RWPE2 (cell line): ENCODE data around the gene LENG9.

Experiments
- ATAC-seq: fragments of 200-7000 bp; cut with Tn5 transposase; 3 replicates; pipeline ENCODE4 v1.9.1; 2021; ENCODE audit warnings: low read depth
- DNase-seq: peaks from one replicate; pipeline ENCODE4 v3.0.0-alpha.2; 2020; ENCODE audit warnings: low spot score
- H3K27ac ChIP-seq: fragments of 450-650 bp; 2 replicates; pipeline ENCODE4 v1.5.1; 2017; ENCODE audit warnings: mild to moderate bottlenecking; ENCODE audit not compliant: poor library complexity, severe bottlenecking
- H3K27me3 ChIP-seq: fragments of 250-450 bp; sonication (Bioruptor Pico); 2 replicates; pipeline ENCODE4 v1.5.1; 2021; ENCODE audit warnings: mild to moderate bottlenecking, moderate library complexity; ENCODE audit not compliant: insufficient read depth, poor library complexity, severe bottlenecking
- H3K36me3 ChIP-seq: fragments of 250-450 bp; sonication (Bioruptor Pico); 2 replicates; pipeline ENCODE4 v1.5.1; 2020; ENCODE audit warnings: low read depth, mild to moderate bottlenecking, moderate library complexity
- H3K4me1 ChIP-seq: fragments of 250-450 bp; sonication (Bioruptor Pico); 2 replicates; pipeline ENCODE4 v1.5.1; 2021; ENCODE audit warnings: mild to moderate bottlenecking, moderate library complexity; ENCODE audit not compliant: insufficient read depth, poor library complexity, severe bottlenecking
- H3K4me3 ChIP-seq: fragments of 250-450 bp; sonication (Bioruptor Pico); 2 replicates; pipeline ENCODE4 v1.5.1; 2021; ENCODE audit warnings: mild to moderate bottlenecking, moderate library complexity; ENCODE audit not compliant: severe bottlenecking
- H3K9me3 ChIP-seq: fragments of 250-450 bp; sonication (Bioruptor Pico); 2 replicates; pipeline ENCODE4 v1.5.1; 2021; ENCODE audit warnings: mild to moderate bottlenecking, moderate library complexity; ENCODE audit not compliant: severe bottlenecking
- TF ChIP-seq, protein P1 (sequence below): fragments of 450-650 bp; IDR thresholded peaks from one replicate; pipeline ENCODE4 v1.5.1; 2017; ENCODE audit warnings: mild to moderate bottlenecking, moderate library complexity; ENCODE audit not compliant: poor library complexity, severe bottlenecking

The LENG9 gene

DNA sequence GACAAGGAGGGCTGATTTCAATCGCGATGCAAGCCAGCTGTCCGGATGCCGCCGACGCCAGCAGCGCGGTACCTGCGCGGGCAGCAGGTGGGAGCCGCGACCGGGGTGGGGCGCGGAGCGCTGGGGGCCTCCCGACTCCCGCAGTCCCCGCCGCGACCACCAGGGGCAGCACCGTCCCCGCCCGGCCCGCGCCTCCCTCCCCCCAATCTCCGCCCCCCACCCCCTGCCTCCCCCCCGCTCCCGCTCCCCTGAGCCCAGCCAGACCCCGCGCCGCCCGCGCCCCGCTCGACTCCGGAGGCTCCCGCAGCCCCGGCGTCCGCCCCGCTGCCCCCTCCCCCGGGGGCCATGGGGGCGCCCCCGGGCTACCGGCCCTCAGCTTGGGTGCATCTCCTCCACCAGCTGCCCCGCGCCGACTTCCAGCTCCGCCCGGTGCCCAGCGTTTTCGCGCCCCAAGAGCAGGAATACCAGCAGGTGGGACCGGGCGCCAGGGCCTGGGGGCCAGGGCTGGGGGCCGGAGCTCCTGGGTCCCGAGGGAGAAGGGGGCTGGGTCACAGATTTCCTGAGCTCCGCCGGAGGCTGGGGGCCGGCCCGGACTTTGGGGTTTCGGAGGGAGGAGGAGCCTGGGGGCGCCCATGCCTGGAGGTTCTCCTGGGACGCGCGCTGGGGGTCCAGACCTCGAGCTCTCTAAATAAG is 48.2 kb downstream of the LENG9 start, which contains the start of gene TTYH1:
TSS of gene TTYH1 (plus strand) at position 257 of the 693 bp plus-strand sequence. CDS start at position 346, 89 bp downstream.
- no peaks in the 10 kb centered on the region for H3K4me1 ChIP-seq
- H3K9me3 ChIP-seq: no peaks in the 10 kb centered on the region
- no peak within 1 kb of the TSS for H3K4me3 ChIP-seq
- DNase-seq (no peak), ATAC-seq (no peak)
- H3K36me3 ChIP-seq: no peaks in the 10 kb centered on the region
- H3K27ac ChIP-seq: no peak within 1 kb of the TSS
- H3K27me3 ChIP-seq: peaks cover 56% of the 10 kb centered on the region
- TF ChIP-seq, protein P1, sequence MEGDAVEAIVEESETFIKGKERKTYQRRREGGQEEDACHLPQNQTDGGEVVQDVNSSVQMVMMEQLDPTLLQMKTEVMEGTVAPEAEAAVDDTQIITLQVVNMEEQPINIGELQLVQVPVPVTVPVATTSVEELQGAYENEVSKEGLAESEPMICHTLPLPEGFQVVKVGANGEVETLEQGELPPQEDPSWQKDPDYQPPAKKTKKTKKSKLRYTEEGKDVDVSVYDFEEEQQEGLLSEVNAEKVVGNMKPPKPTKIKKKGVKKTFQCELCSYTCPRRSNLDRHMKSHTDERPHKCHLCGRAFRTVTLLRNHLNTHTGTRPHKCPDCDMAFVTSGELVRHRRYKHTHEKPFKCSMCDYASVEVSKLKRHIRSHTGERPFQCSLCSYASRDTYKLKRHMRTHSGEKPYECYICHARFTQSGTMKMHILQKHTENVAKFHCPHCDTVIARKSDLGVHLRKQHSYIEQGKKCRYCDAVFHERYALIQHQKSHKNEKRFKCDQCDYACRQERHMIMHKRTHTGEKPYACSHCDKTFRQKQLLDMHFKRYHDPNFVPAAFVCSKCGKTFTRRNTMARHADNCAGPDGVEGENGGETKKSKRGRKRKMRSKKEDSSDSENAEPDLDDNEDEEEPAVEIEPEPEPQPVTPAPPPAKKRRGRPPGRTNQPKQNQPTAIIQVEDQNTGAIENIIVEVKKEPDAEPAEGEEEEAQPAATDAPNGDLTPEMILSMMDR: peak; percentile 26

DNA sequence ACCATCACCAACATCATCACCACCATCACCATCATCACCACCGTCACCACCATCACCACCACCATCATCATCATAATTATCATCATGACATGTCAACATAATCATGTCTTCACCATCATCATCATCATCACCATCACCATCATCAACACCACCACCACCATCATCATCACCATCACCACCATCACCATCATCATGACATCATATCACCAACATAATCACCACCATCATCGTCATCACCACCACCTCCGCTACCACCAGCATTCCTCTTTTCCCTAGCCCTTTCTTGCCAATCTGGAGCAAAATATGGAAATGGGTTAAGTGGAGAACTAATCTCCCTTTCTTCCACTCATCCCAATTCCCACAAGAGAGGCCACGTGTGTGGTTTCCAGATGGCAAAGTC is 49.4 kb downstream of the LENG9 start:
- no peak overlapping the region for H3K4me3 ChIP-seq
- H3K27me3 ChIP-seq: peaks cover 44% of the 10 kb centered on the region
- no peak overlapping the region for H3K27ac ChIP-seq
- DNase-seq (no peak), ATAC-seq (no peak)
- no peaks in the 10 kb centered on the region for H3K36me3 ChIP-seq
- no peaks in the 10 kb centered on the region for H3K4me1 ChIP-seq
- H3K9me3 ChIP-seq: no peaks in the 10 kb centered on the region
- TF ChIP-seq, protein P1: no peak

DNA sequence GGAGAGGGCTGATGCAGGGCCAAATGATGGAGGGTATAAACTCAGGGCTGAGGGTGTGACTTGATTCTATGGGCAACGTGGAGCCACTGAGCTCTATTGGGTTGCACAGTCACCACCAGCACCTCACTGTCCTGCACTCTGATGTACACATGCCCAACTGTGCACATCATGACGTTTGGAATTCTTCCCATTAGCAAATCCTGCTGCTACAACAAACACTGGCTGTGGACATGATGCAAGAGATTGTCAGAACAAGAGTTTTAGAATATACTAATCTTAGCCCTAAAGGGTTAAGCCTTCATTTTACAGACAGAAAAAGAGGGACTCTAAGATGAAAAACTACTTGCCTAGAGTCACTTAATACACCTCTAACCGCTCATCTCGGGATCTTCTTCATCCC is 50.7 kb downstream of the LENG9 start:
- H3K27ac ChIP-seq: no peak overlapping the region
- H3K4me1 ChIP-seq: no peaks in the 10 kb centered on the region
- H3K36me3 ChIP-seq: no peaks in the 10 kb centered on the region
- TF ChIP-seq, protein P1: no peak
- H3K4me3 ChIP-seq: no peak overlapping the region
- no peak for ATAC-seq
- no peak for DNase-seq
- peaks cover 34% of the 10 kb centered on the region for H3K27me3 ChIP-seq
- no peaks in the 10 kb centered on the region for H3K9me3 ChIP-seq
